ENCODE results near the gene CITED2. TPM values are rescaled to one million over a fixed set of nuclear protein-coding genes. Genes with fewer than 3 reads are reported as not detected.
"Not testable (repeated sequence)": the region's sequence is repeated elsewhere in the genome, so short reads cannot be mapped to it uniquely, and the experiment has no call there.

CITED2 gene
- polyA plus RNA-seq, 3 donors = 22.9 to 71.6 (median 43.9) TPM

GRCh38 chr6:139364982-139365379 is 9.5 kb downstream of the CITED2 start:
- Histone ChIP-seq H3K36me3 (replicated peaks in 1 of 2; ENCODE audit: control insufficient read depth in 1 of 2, insufficient read depth in 2 of 2, low read length in 2 of 2) (no peaks in the 10 kb centered on the region), H2AFZ (ENCODE audit: insufficient read depth, low read depth, low read length, poor library complexity, severe bottlenecking) (no peak overlapping the region), H3K4me1 (ENCODE audit: control insufficient read depth in 1 of 2, insufficient read depth in 2 of 2, low read length in 2 of 2) (peaks cover 21 to 38% of the 10 kb centered on the region in 2 donors), H3K79me2 (ENCODE audit: insufficient read depth, low read length) (no peaks in the 10 kb centered on the region), H3K27ac (ENCODE audit: low read depth in 1 of 2, low read length in 2 of 2) (no peak overlapping the region), H3K9ac (ENCODE audit: insufficient read depth, low read length, poor library complexity, severe bottlenecking) (no peak overlapping the region), H3K27me3 (ENCODE audit: control insufficient read depth in 2 of 2, insufficient read depth in 2 of 2, low read length in 2 of 2) (no peaks in the 10 kb centered on the region), H3K4me3 (replicated peaks in 1 of 3; ENCODE audit: low read depth in 2 of 3, low read length in 3 of 3) (no peak overlapping the region), H3K9me3 (replicated peaks in 1 of 2; ENCODE audit: control insufficient read depth in 1 of 2, insufficient read depth in 1 of 2, low read length in 2 of 2) (no peaks in the 10 kb centered on the region), H4K20me1 (ENCODE audit: insufficient read depth, low read length) (no peaks in the 10 kb centered on the region), H3K4me2 (replicated peaks; ENCODE audit: extremely low read depth, low read length, poor library complexity, severe bottlenecking) (no peak overlapping the region)
- Mint-ChIP-seq H3K9me3 (no peaks in the 10 kb centered on the region), H3K36me3 (no peaks in the 10 kb centered on the region), H3K27me3 (ENCODE audit: low read depth in 3 of 3) (no peaks in the 10 kb centered on the region), H3K27ac (peak overlapping the region in 1 of 7 donors; percentile 2), H3K4me1 (peaks cover 35% of the 10 kb centered on the region), H3K4me3 (no peak overlapping the region)
- no peak for TF ChIP-seq CTCF (IDR thresholded peaks at IDR 0.05)
- intact Hi-C loops (cut with micrococcal nuclease) = loop anchor here (2.0 to 10.0 kb wide), 4 partner anchors 43 to 550 kb away; partner anchors contain the start of gene TXLNB (in 1 of the 2)
- DNase-seq = no peak
- no CpG with 5 or more reads among the region's 3 CpGs for WGBS (ENCODE audit: insufficient coverage)

- peaks cover 16 to 32% of the 10 kb centered on the region in 2 donors for H3K4me1 ChIP-seq (ENCODE audit: control insufficient read depth in 1 of 2, insufficient read depth in 2 of 2, low read length in 2 of 2)
- no peaks in the 10 kb centered on the region for H4K20me1 ChIP-seq (ENCODE audit: insufficient read depth, low read length)
- no peak overlapping the region for H3K4me3 ChIP-seq (replicated peaks in 1 of 3; ENCODE audit: low read depth in 2 of 3, low read length in 3 of 3)
- H3K36me3 Mint-ChIP-seq = no peaks in the 10 kb centered on the region
- intact Hi-C loops (cut with micrococcal nuclease) = loop anchor here (2.0 to 10.0 kb wide), 4 partner anchors 42 to 550 kb away; partner anchors contain the start of gene TXLNB (in 1 of the 2)
- DNase-seq = peak; percentile 28 to 71 (median 57)
- no peaks in the 10 kb centered on the region for H3K27me3 ChIP-seq (ENCODE audit: control insufficient read depth in 2 of 2, insufficient read depth in 2 of 2, low read length in 2 of 2)
- H3K9ac ChIP-seq (ENCODE audit: insufficient read depth, low read length, poor library complexity, severe bottlenecking) = no peak overlapping the region
- TF ChIP-seq CTCF (IDR thresholded peaks at IDR 0.05) = peak; percentile 85
- H3K27ac ChIP-seq (ENCODE audit: low read depth in 1 of 2, low read length in 2 of 2) = no peak overlapping the region
- 67% methylated on average over 1 of the region's 4 CpGs for WGBS (ENCODE audit: insufficient coverage)
- H3K27ac Mint-ChIP-seq = peak overlapping the region in 3 of 7 donors; percentile 33 to 83 (median 61)
- peak overlapping the region in 1 of 2 donors; percentile 55 for H3K4me3 Mint-ChIP-seq
- H3K36me3 ChIP-seq (replicated peaks in 1 of 2; ENCODE audit: control insufficient read depth in 1 of 2, insufficient read depth in 2 of 2, low read length in 2 of 2) = no peaks in the 10 kb centered on the region
- H3K27me3 Mint-ChIP-seq (ENCODE audit: low read depth in 3 of 3) = no peaks in the 10 kb centered on the region
- H3K4me2 ChIP-seq (replicated peaks; ENCODE audit: extremely low read depth, low read length, poor library complexity, severe bottlenecking) = peak overlapping the region; percentile 14
- no peaks in the 10 kb centered on the region for H3K9me3 Mint-ChIP-seq
- H3K79me2 ChIP-seq (ENCODE audit: insufficient read depth, low read length) = no peaks in the 10 kb centered on the region
- H3K4me1 Mint-ChIP-seq = peaks cover 31% of the 10 kb centered on the region
- no peak overlapping the region for H2AFZ ChIP-seq (ENCODE audit: insufficient read depth, low read depth, low read length, poor library complexity, severe bottlenecking)
- H3K9me3 ChIP-seq (replicated peaks in 1 of 2; ENCODE audit: control insufficient read depth in 1 of 2, insufficient read depth in 1 of 2, low read length in 2 of 2) = no peaks in the 10 kb centered on the region
Observed at GRCh38 chr6:139364302-139364981, 10.0 kb downstream of the CITED2 start.

- H3K4me2 ChIP-seq (replicated peaks; ENCODE audit: extremely low read depth, low read length, poor library complexity, severe bottlenecking); H4K20me1 ChIP-seq (ENCODE audit: insufficient read depth, low read length); H3K9me3 ChIP-seq (replicated peaks in 1 of 2; ENCODE audit: control insufficient read depth in 1 of 2, insufficient read depth in 1 of 2, low read length in 2 of 2); H3K36me3 Mint-ChIP-seq; H3K27ac ChIP-seq (ENCODE audit: low read depth in 1 of 2, low read length in 2 of 2); H3K27me3 ChIP-seq (ENCODE audit: control insufficient read depth in 2 of 2, insufficient read depth in 2 of 2, low read length in 2 of 2); DNase-seq; H2AFZ ChIP-seq (ENCODE audit: insufficient read depth, low read depth, low read length, poor library complexity, severe bottlenecking); H3K27me3 Mint-ChIP-seq (ENCODE audit: low read depth in 3 of 3); H3K9me3 Mint-ChIP-seq; H3K9ac ChIP-seq (ENCODE audit: insufficient read depth, low read length, poor library complexity, severe bottlenecking); H3K36me3 ChIP-seq (replicated peaks in 1 of 2; ENCODE audit: control insufficient read depth in 1 of 2, insufficient read depth in 2 of 2, low read length in 2 of 2); H3K79me2 ChIP-seq (ENCODE audit: insufficient read depth, low read length); H3K4me3 ChIP-seq (replicated peaks in 1 of 3; ENCODE audit: low read depth in 2 of 3, low read length in 3 of 3); H3K4me3 Mint-ChIP-seq: not testable (repeated sequence)
- Mint-ChIP-seq H3K4me1 (peaks cover 31% of the 10 kb centered on the region), H3K27ac (peak overlapping the region in 1 of 7 donors; percentile 38)
- intact Hi-C loops (cut with micrococcal nuclease) = loop anchor here (2.0 to 10.0 kb wide), 4 partner anchors 41 to 549 kb away; partner anchors contain the start of gene TXLNB (in 1 of the 2)
- no CpG with 5 or more reads among the region's 5 CpGs for WGBS (ENCODE audit: insufficient coverage)
- peaks cover 16 to 31% of the 10 kb centered on the region in 2 donors for H3K4me1 ChIP-seq (ENCODE audit: control insufficient read depth in 1 of 2, insufficient read depth in 2 of 2, low read length in 2 of 2)
Observed at GRCh38 chr6:139363797-139364196, 10.7 kb downstream of the CITED2 start.
